Spleen (tissue), 7 donors: ENCODE results near the gene ME2.

ENCODE experiments used
- POLR2AphosphoS5 ChIP-seq, 3 donors: sonication (generic); formaldehyde crosslinking; IDR thresholded peaks; one replicate each; pipeline ENCODE4 v1.5.1; 2017; ENCODE audit warnings: antibody characterized with exemption in 3 of 3
- TF ChIP-seq, protein P1 (sequence below), 11 experiments: fragments of 200-600 bp in 7 of 11; fragments of 450-650 bp in 4 of 11; sonication (generic) in 4 of 11; IDR thresholded peaks in 8 of 11; conservative IDR thresholded peaks in 3 of 11; 1 replicate in 7 of 11; 2 replicates in 4 of 11; pipeline versions ENCODE4 v1.4.0 to v1.8.0; 2016 to 2021; ENCODE audit warnings: antibody characterized with exemption in 11 of 11, inconsistent platforms in 4 of 11, mild to moderate bottlenecking in 1 of 11
- donor health status: DM: no; HTN: no; CAD: no; lungs with moderate emphysema.
- donor health status: DM: no; HTN: no; CAD: no.
- donor health status: DM: no; HTN: no; CAD: no.

DNA sequence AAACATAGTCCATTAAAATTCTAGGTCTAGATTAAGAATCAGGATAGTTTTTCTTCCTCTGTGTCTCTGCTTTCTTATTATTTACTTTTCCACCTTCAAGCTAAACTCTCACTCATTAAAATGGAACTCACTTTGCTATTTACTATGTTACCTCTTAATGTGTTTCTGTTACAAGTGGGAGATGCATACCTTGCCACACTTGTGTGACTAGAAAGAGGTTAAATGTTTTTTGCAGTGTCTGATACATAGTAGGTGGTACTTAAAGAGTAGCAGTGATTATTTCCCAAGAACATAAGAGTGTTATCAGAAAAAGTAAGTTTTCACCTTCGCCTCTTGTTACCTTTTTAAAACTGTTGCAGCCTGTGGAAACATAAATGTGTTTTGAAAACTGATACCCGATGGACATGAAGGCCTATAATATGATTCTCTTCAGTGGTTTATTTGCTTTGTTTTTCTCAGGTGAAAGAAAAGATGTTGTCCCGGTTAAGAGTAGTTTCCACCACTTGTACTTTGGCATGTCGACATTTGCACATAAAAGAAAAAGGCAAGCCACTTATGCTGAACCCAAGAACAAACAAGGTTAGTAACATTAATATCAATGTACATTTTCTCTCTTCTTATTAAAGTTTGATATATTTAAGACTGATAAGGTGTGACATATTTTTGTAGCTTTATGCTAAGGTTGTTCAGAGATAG, 16.6 kb downstream of the ME2 start:
- TF ChIP-seq, protein P1, sequence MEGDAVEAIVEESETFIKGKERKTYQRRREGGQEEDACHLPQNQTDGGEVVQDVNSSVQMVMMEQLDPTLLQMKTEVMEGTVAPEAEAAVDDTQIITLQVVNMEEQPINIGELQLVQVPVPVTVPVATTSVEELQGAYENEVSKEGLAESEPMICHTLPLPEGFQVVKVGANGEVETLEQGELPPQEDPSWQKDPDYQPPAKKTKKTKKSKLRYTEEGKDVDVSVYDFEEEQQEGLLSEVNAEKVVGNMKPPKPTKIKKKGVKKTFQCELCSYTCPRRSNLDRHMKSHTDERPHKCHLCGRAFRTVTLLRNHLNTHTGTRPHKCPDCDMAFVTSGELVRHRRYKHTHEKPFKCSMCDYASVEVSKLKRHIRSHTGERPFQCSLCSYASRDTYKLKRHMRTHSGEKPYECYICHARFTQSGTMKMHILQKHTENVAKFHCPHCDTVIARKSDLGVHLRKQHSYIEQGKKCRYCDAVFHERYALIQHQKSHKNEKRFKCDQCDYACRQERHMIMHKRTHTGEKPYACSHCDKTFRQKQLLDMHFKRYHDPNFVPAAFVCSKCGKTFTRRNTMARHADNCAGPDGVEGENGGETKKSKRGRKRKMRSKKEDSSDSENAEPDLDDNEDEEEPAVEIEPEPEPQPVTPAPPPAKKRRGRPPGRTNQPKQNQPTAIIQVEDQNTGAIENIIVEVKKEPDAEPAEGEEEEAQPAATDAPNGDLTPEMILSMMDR (IDR thresholded peaks at IDR 0.05 in 8 of 11, conservative IDR thresholded peaks at IDR 0.05 in 3 of 11), result no peak
- TF ChIP-seq POLR2AphosphoS5 (IDR thresholded peaks at IDR 0.05), result no peak
